GM12874 (cell line): Measurements from ENCODE around the gene ABHD14A.

Experiments
- TF ChIP-seq, protein P1 (sequence below): IDR thresholded peaks from 2 replicates; pipeline ENCODE4 v1.5.1; 2011; ENCODE audit warnings: low read depth, mild to moderate bottlenecking, control low read depth, low read length, moderate library complexity; ENCODE audit not compliant: insufficient read depth

ABHD14A gene

GRCh38 chr3:51948016-51948580 is 26.8 kb upstream of the ABHD14A start:
- TF ChIP-seq, protein P1, sequence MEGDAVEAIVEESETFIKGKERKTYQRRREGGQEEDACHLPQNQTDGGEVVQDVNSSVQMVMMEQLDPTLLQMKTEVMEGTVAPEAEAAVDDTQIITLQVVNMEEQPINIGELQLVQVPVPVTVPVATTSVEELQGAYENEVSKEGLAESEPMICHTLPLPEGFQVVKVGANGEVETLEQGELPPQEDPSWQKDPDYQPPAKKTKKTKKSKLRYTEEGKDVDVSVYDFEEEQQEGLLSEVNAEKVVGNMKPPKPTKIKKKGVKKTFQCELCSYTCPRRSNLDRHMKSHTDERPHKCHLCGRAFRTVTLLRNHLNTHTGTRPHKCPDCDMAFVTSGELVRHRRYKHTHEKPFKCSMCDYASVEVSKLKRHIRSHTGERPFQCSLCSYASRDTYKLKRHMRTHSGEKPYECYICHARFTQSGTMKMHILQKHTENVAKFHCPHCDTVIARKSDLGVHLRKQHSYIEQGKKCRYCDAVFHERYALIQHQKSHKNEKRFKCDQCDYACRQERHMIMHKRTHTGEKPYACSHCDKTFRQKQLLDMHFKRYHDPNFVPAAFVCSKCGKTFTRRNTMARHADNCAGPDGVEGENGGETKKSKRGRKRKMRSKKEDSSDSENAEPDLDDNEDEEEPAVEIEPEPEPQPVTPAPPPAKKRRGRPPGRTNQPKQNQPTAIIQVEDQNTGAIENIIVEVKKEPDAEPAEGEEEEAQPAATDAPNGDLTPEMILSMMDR, result no peak

GRCh38 chr3:51949121-51949520 is 25.7 kb upstream of the ABHD14A start:
- TF ChIP-seq, protein P1, result no peak

DNA sequence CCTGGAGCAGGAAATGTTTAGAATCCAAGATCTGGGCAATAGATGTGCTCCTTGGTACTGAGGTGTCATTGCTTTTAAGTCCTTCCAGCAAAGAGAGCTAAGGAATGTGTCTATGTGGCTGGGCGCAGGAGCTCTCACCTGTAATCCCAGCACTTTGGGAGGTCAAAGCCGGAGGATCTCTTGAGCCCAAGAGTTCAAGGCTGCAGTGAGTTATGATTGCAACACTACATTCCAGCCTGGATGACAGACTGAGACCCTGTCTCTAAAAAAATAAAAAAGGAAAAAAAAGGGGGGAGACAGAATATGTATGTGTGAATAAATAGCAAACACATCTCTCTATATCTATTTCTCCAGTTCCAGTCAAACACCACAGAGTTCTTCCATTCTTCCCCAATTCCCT is 24.0 kb upstream of the ABHD14A start:
- TF ChIP-seq, protein P1, result no peak

- TF ChIP-seq, protein P1, result no peak
Observed at GRCh38 chr3:51953445-51953844, 21.4 kb upstream of the ABHD14A start.

GRCh38 chr3:51954105-51954504 is 20.8 kb upstream of the ABHD14A start:
- TF ChIP-seq, protein P1, result no peak

DNA sequence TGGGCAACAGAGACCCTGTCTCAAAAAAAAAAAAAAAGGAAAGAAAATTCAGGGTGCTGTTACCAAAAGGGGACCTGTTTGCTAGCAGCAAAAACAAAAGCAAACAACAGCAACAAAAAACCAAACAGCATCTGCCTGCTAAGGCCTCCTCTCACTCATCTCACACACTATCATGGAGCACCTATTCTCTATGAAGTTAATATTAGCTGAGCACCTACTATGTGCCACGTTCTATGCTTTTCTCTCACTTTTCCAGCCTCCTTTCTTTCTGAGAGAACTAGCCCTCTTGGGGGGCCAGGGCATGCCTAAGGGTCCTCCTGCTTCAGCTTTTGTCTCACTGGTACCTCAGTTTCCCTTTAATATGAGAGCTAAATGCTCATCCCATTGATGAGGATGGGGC is 20.2 kb upstream of the ABHD14A start:
- TF ChIP-seq, protein P1, result no peak

DNA sequence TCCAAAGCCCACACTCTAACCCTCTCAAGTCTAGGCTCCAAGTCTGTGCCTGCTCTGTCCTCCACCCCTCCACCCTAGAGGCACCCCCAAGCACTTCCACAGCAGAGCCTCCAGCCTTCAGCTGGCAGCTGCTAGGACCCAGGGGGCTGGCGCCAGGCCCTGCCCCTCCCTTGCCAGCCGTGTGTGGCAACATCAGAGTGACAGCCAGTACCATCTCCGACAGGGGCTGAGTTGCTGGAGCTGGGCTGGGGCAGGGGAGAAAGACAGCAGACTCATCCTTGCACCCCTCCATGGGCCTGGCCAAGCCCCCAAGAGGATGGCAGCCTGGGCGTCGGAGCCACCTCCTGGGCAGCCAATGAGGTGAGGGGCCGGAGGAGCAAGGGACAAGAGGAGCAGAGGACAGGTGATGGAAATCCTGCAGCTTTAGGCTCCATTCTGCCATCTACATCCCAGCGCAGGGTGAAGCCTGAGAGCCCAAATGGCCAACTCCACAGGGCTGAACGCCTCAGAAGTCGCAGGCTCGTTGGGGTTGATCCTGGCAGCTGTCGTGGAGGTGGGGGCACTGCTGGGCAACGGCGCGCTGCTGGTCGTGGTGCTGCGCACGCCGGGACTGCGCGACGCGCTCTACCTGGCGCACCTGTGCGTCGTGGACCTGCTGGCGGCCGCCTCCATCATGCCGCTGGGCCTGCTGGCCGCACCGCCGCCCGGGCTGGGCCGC is 19.5 kb upstream of the ABHD14A start, which contains the start of gene GPR62:
GPR62 (plus strand) TSS at position 207 of the 718 bp plus-strand sequence; CDS start at position 479, 272 bp downstream.
- TF ChIP-seq, protein P1, result no peak
